HL-60 (cell line): ENCODE results near the gene PRND.

ENCODE experiments used
- DNase-seq, 2 experiments: peaks; one replicate each; pipeline ENCODE4 v3.0.0-alpha.2; 2010 to 2020; ENCODE audit warnings: low read depth in 1 of 2, low spot score in 1 of 2
- H3K27ac ChIP-seq: fragments of 250-450 bp; sonication (Bioruptor Pico); replicated peaks from 2 replicates; pipeline ENCODE4 v1.5.1; 2020; ENCODE audit warnings: mild to moderate bottlenecking, moderate library complexity
- H3K27me3 ChIP-seq: fragments of 250-450 bp; sonication (Bioruptor Pico); 2 replicates; pipeline ENCODE4 v1.5.1; 2021; ENCODE audit warnings: mild to moderate bottlenecking, moderate library complexity; ENCODE audit not compliant: insufficient read depth, poor library complexity, severe bottlenecking
- H3K4me3 ChIP-seq: replicated peaks from 2 replicates; pipeline ENCODE4 v1.5.1; 2011; ENCODE audit warnings: mild to moderate bottlenecking, control low read depth, low read length; ENCODE audit not compliant: insufficient read depth
- GABPA ChIP-seq: IDR thresholded peaks from 2 replicates; pipeline ENCODE4 v1.6.1; 2012; ENCODE audit warnings: low read depth
- POLR2AphosphoS5 ChIP-seq: IDR thresholded peaks from 2 replicates; pipeline ENCODE4 v1.6.1; 2012; ENCODE audit warnings: low read depth
- SPI1 ChIP-seq: IDR thresholded peaks from 2 replicates; pipeline ENCODE4 v1.6.1; 2012; ENCODE audit warnings: low read depth, mild to moderate bottlenecking, borderline replicate concordance
- TF ChIP-seq, protein P1 (sequence below): IDR thresholded peaks from 2 replicates; pipeline ENCODE4 v1.6.1; 2012; ENCODE audit warnings: low read depth; ENCODE audit not compliant: insufficient replicate concordance
- TF ChIP-seq, protein P2 (sequence below): IDR thresholded peaks from one replicate; pipeline ENCODE4 v1.5.1; 2011; ENCODE audit warnings: low read length, control low read depth, inconsistent platforms; ENCODE audit not compliant: insufficient read depth

PRND gene

DNA sequence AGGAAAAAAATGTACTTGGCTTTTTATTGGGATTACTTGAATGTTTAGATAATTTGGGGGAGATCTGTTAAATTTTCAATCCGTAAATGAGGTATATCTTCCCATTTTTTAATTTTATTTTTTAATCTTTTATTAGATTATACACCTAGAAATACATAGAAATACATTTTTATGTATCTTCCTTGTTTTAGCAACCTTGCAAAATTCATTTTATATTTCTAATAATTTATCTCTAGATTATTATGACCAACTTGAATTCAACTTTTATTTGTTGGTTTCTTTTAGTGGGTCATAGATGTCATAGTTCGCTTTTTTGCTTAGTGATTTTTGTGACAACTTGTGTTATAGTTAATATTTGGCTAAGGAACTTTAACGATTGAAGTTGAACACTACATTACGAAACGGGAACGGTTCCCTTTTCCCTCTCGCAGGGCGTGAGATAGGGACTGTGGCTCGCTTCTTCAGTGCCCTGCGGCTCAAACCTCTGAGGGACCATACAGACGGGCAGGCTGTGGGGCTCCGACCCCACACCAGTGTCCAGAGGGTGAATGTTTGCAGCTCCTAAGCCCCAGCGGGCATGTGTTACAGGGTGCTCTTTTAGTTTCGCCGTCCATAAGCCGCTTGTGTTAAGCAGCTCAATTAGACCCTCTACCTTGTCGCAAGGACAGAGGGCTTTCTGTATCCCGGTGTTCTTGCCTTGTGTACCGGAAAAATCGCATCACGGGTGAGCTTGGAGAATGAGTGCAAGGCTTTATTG is 53.8 kb downstream of the PRND start:
- DNase-seq = peak in 1 of 2 experiments; percentile 71
- peak; percentile 52; the same call in 1 of the 2 replicates for TF ChIP-seq SPI1
- no peak for TF ChIP-seq GABPA
- peak overlapping the region; percentile 66 for H3K27ac ChIP-seq
- H3K27me3 ChIP-seq = no peaks in the 10 kb centered on the region
- H3K4me3 ChIP-seq = peak overlapping the region; percentile 43

DNA sequence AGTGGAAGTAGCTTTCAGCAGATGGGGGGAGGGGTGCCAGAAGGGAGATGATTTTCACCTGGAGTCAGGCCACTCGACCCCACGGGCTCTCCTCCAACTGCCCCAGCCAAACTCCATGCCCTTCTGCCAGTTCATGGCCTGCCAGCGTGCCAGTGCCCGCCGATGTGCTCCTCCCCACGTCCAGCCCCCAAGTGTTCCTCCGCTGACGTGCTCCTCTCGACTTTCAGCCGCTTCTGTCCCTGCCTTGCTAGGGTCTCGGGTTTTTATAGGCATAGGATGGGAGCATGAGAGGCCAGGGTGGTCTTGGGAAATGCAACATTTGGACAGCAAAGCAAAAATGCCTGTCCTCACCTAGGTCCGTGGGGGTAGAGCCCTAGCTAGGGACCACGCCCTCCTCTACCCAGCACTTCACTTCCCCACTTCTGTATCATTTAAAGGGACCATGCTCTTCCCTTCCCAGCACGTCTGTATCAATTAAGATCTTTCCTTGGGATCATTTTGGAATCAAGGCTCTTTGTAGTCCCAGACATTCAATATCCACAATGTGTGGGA is 54.4 kb downstream of the PRND start:
- no peaks in the 10 kb centered on the region for H3K27me3 ChIP-seq
- DNase-seq = no peak

More for the DNA sequence above, 54.4 kb downstream of the PRND start:
- Histone ChIP-seq H3K4me3 (peak overlapping the region; percentile 43), H3K27ac (peak overlapping the region; percentile 66)
- peak; percentile 67 for TF ChIP-seq SPI1
- peak; percentile 17; the same call in 1 of the 2 replicates for TF ChIP-seq POLR2AphosphoS5
- TF ChIP-seq, protein P1, sequence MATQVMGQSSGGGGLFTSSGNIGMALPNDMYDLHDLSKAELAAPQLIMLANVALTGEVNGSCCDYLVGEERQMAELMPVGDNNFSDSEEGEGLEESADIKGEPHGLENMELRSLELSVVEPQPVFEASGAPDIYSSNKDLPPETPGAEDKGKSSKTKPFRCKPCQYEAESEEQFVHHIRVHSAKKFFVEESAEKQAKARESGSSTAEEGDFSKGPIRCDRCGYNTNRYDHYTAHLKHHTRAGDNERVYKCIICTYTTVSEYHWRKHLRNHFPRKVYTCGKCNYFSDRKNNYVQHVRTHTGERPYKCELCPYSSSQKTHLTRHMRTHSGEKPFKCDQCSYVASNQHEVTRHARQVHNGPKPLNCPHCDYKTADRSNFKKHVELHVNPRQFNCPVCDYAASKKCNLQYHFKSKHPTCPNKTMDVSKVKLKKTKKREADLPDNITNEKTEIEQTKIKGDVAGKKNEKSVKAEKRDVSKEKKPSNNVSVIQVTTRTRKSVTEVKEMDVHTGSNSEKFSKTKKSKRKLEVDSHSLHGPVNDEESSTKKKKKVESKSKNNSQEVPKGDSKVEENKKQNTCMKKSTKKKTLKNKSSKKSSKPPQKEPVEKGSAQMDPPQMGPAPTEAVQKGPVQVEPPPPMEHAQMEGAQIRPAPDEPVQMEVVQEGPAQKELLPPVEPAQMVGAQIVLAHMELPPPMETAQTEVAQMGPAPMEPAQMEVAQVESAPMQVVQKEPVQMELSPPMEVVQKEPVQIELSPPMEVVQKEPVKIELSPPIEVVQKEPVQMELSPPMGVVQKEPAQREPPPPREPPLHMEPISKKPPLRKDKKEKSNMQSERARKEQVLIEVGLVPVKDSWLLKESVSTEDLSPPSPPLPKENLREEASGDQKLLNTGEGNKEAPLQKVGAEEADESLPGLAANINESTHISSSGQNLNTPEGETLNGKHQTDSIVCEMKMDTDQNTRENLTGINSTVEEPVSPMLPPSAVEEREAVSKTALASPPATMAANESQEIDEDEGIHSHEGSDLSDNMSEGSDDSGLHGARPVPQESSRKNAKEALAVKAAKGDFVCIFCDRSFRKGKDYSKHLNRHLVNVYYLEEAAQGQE = no peak
- TF ChIP-seq, protein P2, sequence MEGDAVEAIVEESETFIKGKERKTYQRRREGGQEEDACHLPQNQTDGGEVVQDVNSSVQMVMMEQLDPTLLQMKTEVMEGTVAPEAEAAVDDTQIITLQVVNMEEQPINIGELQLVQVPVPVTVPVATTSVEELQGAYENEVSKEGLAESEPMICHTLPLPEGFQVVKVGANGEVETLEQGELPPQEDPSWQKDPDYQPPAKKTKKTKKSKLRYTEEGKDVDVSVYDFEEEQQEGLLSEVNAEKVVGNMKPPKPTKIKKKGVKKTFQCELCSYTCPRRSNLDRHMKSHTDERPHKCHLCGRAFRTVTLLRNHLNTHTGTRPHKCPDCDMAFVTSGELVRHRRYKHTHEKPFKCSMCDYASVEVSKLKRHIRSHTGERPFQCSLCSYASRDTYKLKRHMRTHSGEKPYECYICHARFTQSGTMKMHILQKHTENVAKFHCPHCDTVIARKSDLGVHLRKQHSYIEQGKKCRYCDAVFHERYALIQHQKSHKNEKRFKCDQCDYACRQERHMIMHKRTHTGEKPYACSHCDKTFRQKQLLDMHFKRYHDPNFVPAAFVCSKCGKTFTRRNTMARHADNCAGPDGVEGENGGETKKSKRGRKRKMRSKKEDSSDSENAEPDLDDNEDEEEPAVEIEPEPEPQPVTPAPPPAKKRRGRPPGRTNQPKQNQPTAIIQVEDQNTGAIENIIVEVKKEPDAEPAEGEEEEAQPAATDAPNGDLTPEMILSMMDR = no peak
- no peak for TF ChIP-seq GABPA
